Heart left ventricle (tissue), 13 donors: ENCODE results near the gene CRIP3.

Experiments used
- CTCF ChIP-seq, 12 donors: fragments of 200-600 bp; sonication (generic) in 4 of 12; IDR thresholded peaks; one replicate each; pipeline versions ENCODE4 v1.5.0 to v1.8.0; 2018 to 2022; ENCODE audit warnings: antibody characterized with exemption in 12 of 12, mild to moderate bottlenecking in 5 of 12
- POLR2A ChIP-seq, 2 donors: fragments of 450-650 bp; IDR thresholded peaks; one replicate each; pipeline ENCODE4 v1.6.1; 2017; ENCODE audit warnings: antibody characterized with exemption in 2 of 2, mild to moderate bottlenecking in 2 of 2, moderate library complexity in 2 of 2
- donor health status: ischemic (EF 13 %, LVEDD 7.1; RV severe dilation, severe dysfunction).
- donor health status: DM: no; HTN: yes; CAD: no.
- donor health status: DM: no; HTN: no; CAD: no.
- donor health status: ischemic (EF 25% LVEDD 6.9; RV normal size, moderate dysfunction).
- donor health status: ischemic (EF 25% LVEDD 5.7; RV mildly dilated, moderate dysfunction).
- donor health status: ischemic (EF 35%, LVEDD 5.7; RV mildly dilated, moderate dysfunction).
- donor health status: nonischemic (EF 11% LVEDD 7.7; RV severe dilation, severe dysfunction).
- donor health status: DM: yes; HTN: yes; CAD: no.
- donor health status: PGD.
- donor health status: ischemic (EF 29% LVEDD 5.4; RV normal size, mild dysfunction).
- donor health status: nonischemic (EF 23%, LVEDD 6.1; RV moderate dilation, normal function).

DNA sequence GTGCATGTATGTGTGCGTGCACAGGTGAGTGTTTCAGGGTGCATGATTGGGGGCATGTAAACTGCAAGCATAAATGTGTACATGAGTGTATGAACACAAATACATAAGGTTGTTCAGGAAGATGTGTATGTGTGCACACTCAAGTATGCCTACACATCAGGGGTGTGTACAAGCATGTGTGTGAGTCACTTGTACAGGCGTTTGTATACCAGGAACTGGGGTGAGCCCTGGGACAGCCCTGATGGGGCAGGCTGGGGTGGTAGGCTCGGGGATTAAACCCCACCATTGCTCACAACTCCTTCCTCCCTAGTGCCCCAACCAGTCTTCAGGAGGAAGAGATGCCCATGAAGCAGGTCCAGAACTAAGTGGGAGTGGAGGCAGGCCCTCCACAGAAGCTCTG, 4.3 kb downstream of the CRIP3 start:
- TF ChIP-seq CTCF (IDR thresholded peaks at IDR 0.05) (no peak), POLR2A (IDR thresholded peaks at IDR 0.05) (no peak)
